ENCODE results near the gene CYB5D1.

- TF ChIP-seq POLR2A (IDR thresholded peaks at IDR 0.05; ENCODE audit: control extremely low read depth in 1 of 2, low read depth in 2 of 2, low read length in 2 of 2) (no peak), POLR2AphosphoS5 (IDR thresholded peaks at IDR 0.05; ENCODE audit: low read depth, low read length) (no peak), MAX (IDR thresholded peaks at IDR 0.05) (no peak), RNF2 (IDR thresholded peaks at IDR 0.05; ENCODE audit: borderline replicate concordance, low read depth, low read length, missing control alignments, poor library complexity, severe bottlenecking) (no peak), EZH2 (IDR thresholded peaks at IDR 0.05; ENCODE audit: low read depth, low read length, severe bottlenecking) (no peak), NANOG (IDR thresholded peaks at IDR 0.05; ENCODE audit: insufficient read depth, low read depth, low read length, poor library complexity, severe bottlenecking) (no peak), TEAD4 (IDR thresholded peaks at IDR 0.05; ENCODE audit: low read depth, low read length) (no peak), SIN3A (conservative IDR thresholded peaks at IDR 0.05 in 1 of 2, IDR thresholded peaks at IDR 0.05 in 1 of 2; ENCODE audit: low read depth in 1 of 2, low read length in 2 of 2) (no peak), CREB1 (IDR thresholded peaks at IDR 0.05) (no peak)
- TF ChIP-seq, protein P1, sequence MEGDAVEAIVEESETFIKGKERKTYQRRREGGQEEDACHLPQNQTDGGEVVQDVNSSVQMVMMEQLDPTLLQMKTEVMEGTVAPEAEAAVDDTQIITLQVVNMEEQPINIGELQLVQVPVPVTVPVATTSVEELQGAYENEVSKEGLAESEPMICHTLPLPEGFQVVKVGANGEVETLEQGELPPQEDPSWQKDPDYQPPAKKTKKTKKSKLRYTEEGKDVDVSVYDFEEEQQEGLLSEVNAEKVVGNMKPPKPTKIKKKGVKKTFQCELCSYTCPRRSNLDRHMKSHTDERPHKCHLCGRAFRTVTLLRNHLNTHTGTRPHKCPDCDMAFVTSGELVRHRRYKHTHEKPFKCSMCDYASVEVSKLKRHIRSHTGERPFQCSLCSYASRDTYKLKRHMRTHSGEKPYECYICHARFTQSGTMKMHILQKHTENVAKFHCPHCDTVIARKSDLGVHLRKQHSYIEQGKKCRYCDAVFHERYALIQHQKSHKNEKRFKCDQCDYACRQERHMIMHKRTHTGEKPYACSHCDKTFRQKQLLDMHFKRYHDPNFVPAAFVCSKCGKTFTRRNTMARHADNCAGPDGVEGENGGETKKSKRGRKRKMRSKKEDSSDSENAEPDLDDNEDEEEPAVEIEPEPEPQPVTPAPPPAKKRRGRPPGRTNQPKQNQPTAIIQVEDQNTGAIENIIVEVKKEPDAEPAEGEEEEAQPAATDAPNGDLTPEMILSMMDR (IDR thresholded peaks at IDR 0.05; ENCODE audit: control extremely low read depth in 1 of 3, insufficient read depth in 1 of 3, low read depth in 1 of 3, low read length in 3 of 3) = peak in 2 of 3 experiments; percentile 15 to 40; a peak in 2 of 4 replicates
Measured at GRCh38 chr17:7889166-7889955, 31.6 kb downstream of the CYB5D1 start.

All from H1 (cell line).